HEK293 (cell line): ENCODE data around the gene WDR35.

Source experiments
- CTCF ChIA-PET: fragments of 350-600 bp; formaldehyde crosslinking; extraction: SDS; loops from one replicate; lab custom pipeline; 2021; ENCODE audit warnings: antibody characterized with exemption; lab: Yijun Ruan, JAX
- POLR2A ChIA-PET: fragments of 300-600 bp; formaldehyde crosslinking; extraction: SDS; loops from one replicate; lab custom pipeline; 2020; ENCODE audit warnings: antibody characterized with exemption, inconsistent platforms; lab: Yijun Ruan, JAX
- H3K27ac ChIP-seq: fragments of 200-500 bp; sonication (Bioruptor generic); 2 replicates; pipeline ENCODE4 v1.5.1; 2014; ENCODE audit warnings: low read depth, low read length, control low read depth, inconsistent platforms; ENCODE audit errors: extremely low read depth
- H3K36me3 ChIP-seq, 2 experiments: fragments of 200-500 bp in 1 of 2; sonication (Bioruptor generic) in 1 of 2; 1 replicate in 1 of 2; 2 replicates in 1 of 2; pipeline ENCODE4 v1.5.1; 2014 to 2017; ENCODE audit warnings: inconsistent platforms in 2 of 2, low read length in 2 of 2; ENCODE audit not compliant: control insufficient read depth in 2 of 2, insufficient read depth in 1 of 2
- H3K4me1 ChIP-seq: fragments of 200-500 bp; sonication (Bioruptor generic); 2 replicates; pipeline ENCODE4 v1.5.1; 2014; ENCODE audit warnings: mild to moderate bottlenecking, low read length, inconsistent platforms; ENCODE audit not compliant: control insufficient read depth, insufficient read depth
- H3K4me3 ChIP-seq: 2 replicates; pipeline ENCODE4 v1.5.1; 2011; ENCODE audit warnings: low read depth, mild to moderate bottlenecking, control low read depth, low read length, moderate library complexity
- H3K9me3 ChIP-seq: fragments of 200-500 bp; sonication (Bioruptor generic); 2 replicates; pipeline ENCODE4 v1.5.1; 2014; ENCODE audit warnings: low read depth, low read length, inconsistent platforms; ENCODE audit not compliant: control insufficient read depth, insufficient read depth
- FEZF1 ChIP-seq: fragments of 450-650 bp; formaldehyde crosslinking; IDR thresholded peaks from 2 replicates; pipeline ENCODE4 v1.5.1; 2016; ENCODE audit warnings: missing biosample characterization, missing genetic modification characterization
- INSM2 ChIP-seq: fragments of 450-650 bp; formaldehyde crosslinking; IDR thresholded peaks from 2 replicates; pipeline ENCODE4 v1.5.1; 2016; ENCODE audit warnings: missing biosample characterization, missing genetic modification characterization
- REST ChIP-seq: fragments of 450-650 bp; formaldehyde crosslinking; IDR thresholded peaks from 2 replicates; pipeline ENCODE4 v1.5.1; 2016; ENCODE audit warnings: missing biosample characterization, missing genetic modification characterization
- ZBTB6 ChIP-seq: fragments of 450-650 bp; formaldehyde crosslinking; IDR thresholded peaks from 2 replicates; pipeline ENCODE4 v1.5.1; 2017; ENCODE audit warnings: missing biosample characterization, missing genetic modification characterization
- ZNF335 ChIP-seq: fragments of 450-650 bp; formaldehyde crosslinking; conservative IDR thresholded peaks from 2 replicates; pipeline ENCODE4 v1.5.1; 2016; ENCODE audit warnings: missing biosample characterization, missing genetic modification characterization
- ZNF341 ChIP-seq: fragments of 450-650 bp; formaldehyde crosslinking; IDR thresholded peaks from 2 replicates; pipeline ENCODE4; 2016; ENCODE audit warnings: low read depth, missing biosample characterization, missing genetic modification characterization
- ZNF366 ChIP-seq: fragments of 450-650 bp; formaldehyde crosslinking; conservative IDR thresholded peaks from 2 replicates; pipeline ENCODE4 v1.5.1; 2016; ENCODE audit warnings: missing biosample characterization, missing genetic modification characterization
- ZNF404 ChIP-seq: fragments of 450-650 bp; formaldehyde crosslinking; IDR thresholded peaks from 2 replicates; pipeline ENCODE4 v1.5.1; 2017; ENCODE audit warnings: missing biosample characterization, missing genetic modification characterization
- ZNF776 ChIP-seq: fragments of 450-650 bp; formaldehyde crosslinking; IDR thresholded peaks from 2 replicates; pipeline ENCODE4 v1.5.0; 2017; ENCODE audit warnings: missing biosample characterization, missing genetic modification characterization, borderline replicate concordance
- ZSCAN30 ChIP-seq: fragments of 450-650 bp; IDR thresholded peaks from 2 replicates; pipeline ENCODE4 v1.5.1; 2018; ENCODE audit warnings: missing biosample characterization, mild to moderate bottlenecking, missing genetic modification characterization, moderate library complexity

WDR35 gene

GRCh38 chr2:19911808-19912509 is 77.9 kb downstream of the WDR35 start:
- no peak overlapping the region for H3K4me3 ChIP-seq
- TF ChIP-seq INSM2 (no peak), ZNF776 (no peak), FEZF1 (tag by site-specific recombination) (peak; percentile 9; the same call in 1 of the 2 replicates)
- no peak overlapping the region for H3K27ac ChIP-seq
- H3K9me3 ChIP-seq = no peaks in the 10 kb centered on the region
- ChIA-PET POLR2A (interaction anchor here (0.8 kb wide), 2 partner anchors 11 to 12 kb away, joined by 3 read pairs; partner anchors contain the start of gene TTC32), CTCF (interaction anchor here (0.7 kb wide), 1 partner anchor 24 kb away, joined by 3 read pairs; no protein-coding TSS in a partner anchor)
- H3K4me1 ChIP-seq = 0 out of 2 replicates have a peak, but pooled peaks cover 2% of the 10 kb centered on the region
- H3K36me3 ChIP-seq = no peaks in the 10 kb centered on the region

- POLR2A ChIA-PET = interaction anchor here (0.6 kb wide), 1 partner anchor 140 kb away, joined by 3 read pairs; no protein-coding TSS in a partner anchor
Measured at GRCh38 chr2:19902216-19902740, 87.6 kb downstream of the WDR35 start.

More at GRCh38 chr2:19902216-19902740, 87.6 kb downstream of the WDR35 start:
- no peak for TF ChIP-seq ZSCAN30 (tag by site-specific recombination)
- 0 out of 2 replicates have a peak, but pooled peaks have one; percentile 39 for TF ChIP-seq ZNF335 (tag by site-specific recombination)
- no peak for TF ChIP-seq ZBTB6 (tag by site-specific recombination)
- 0 out of 2 replicates have a peak, but pooled peaks have one; percentile 7 for TF ChIP-seq REST (tag by site-specific recombination)
- no peak for TF ChIP-seq ZNF404 (tag by site-specific recombination)
- TF ChIP-seq ZNF341 (tag by site-specific recombination) = 0 out of 2 replicates have a peak, but pooled peaks have one; percentile 6
- 0 out of 2 replicates have a peak, but pooled peaks have one; percentile 3 for TF ChIP-seq ZNF366 (tag by site-specific recombination)
- CTCF ChIA-PET = interaction anchor here (0.7 kb wide), 1 partner anchor 1067 kb away, joined by 4 read pairs; no protein-coding TSS in a partner anchor
- Histone ChIP-seq H3K9me3 (no peaks in the 10 kb centered on the region), H3K4me1 (peaks cover 15% of the 10 kb centered on the region), H3K4me3 (peak overlapping the region; percentile 93), H3K36me3 (no peaks in the 10 kb centered on the region), H3K27ac (peak overlapping the region; percentile 82)
